Mucosa of descending colon (tissue), 3 donors: ENCODE measurements around the gene GOLGA6A. TPM values are rescaled to one million over a fixed set of nuclear protein-coding genes. Genes with fewer than 3 reads are reported as not detected.

Source experiments
- ATAC-seq: fragments of 200-7000 bp; cut with Tn5 transposase; one replicate; pipeline ENCODE4 v1.9.1; 2020; ENCODE audit warnings: mild to moderate bottlenecking, moderate library complexity
- DNase-seq, 3 donors: peaks; one replicate each; pipeline ENCODE4 v3.0.0-alpha.2; 2020
- H3K36me3 ChIP-seq: fragments of 200-600 bp; one replicate; pipeline ENCODE4 v1.8.0; 2021; ENCODE audit warnings: low read depth, mild to moderate bottlenecking
- H3K4me1 ChIP-seq: fragments of 200-600 bp; one replicate; pipeline ENCODE4 v1.8.0; 2021; ENCODE audit warnings: low read depth, mild to moderate bottlenecking
- H3K4me3 ChIP-seq: fragments of 200-600 bp; one replicate; pipeline ENCODE4 v1.8.0; 2021; ENCODE audit warnings: mild to moderate bottlenecking
- H3K9me3 ChIP-seq: fragments of 200-600 bp; one replicate; pipeline ENCODE4 v1.8.0; 2021; ENCODE audit warnings: mild to moderate bottlenecking
- intact Hi-C, 2 donors: fragments of 100-400 bp; cut with DNase I in 1 of 2; cut with micrococcal nuclease in 1 of 2; formaldehyde crosslinking; loops; one replicate each; pipeline versions ENCODE4 v1.11.0 to v1.11.1; 2022; cut with DNase I, micrococcal nuclease
- total RNA-seq, 3 donors: library from RNA; stranded (reverse); fragmentation: NEBNext Ultra II Directional in 2 of 3; extraction: Animal tissue kit (Norgen Biotek cat#: 25700) in 2 of 3; gene quantifications; one replicate each; pipeline versions ENCODE4 v1.2.1 to v1.2.4, GENCODE V29; 2021 to 2023
- TF ChIP-seq, protein P1 (sequence below): fragments of 200-600 bp; IDR thresholded peaks from one replicate; pipeline ENCODE4 v1.8.0; 2022; ENCODE audit warnings: antibody characterized with exemption, mild to moderate bottlenecking
- donor health status: DM: no; HTN: no; CAD: no; lungs with moderate emphysema.
- donor health status: DM: no; HTN: no; CAD: no.
- donor health status: DM: no; HTN: yes; CAD: no.

GOLGA6A gene
- total RNA-seq, 3 donors from 2014 or later = not detected

DNA sequence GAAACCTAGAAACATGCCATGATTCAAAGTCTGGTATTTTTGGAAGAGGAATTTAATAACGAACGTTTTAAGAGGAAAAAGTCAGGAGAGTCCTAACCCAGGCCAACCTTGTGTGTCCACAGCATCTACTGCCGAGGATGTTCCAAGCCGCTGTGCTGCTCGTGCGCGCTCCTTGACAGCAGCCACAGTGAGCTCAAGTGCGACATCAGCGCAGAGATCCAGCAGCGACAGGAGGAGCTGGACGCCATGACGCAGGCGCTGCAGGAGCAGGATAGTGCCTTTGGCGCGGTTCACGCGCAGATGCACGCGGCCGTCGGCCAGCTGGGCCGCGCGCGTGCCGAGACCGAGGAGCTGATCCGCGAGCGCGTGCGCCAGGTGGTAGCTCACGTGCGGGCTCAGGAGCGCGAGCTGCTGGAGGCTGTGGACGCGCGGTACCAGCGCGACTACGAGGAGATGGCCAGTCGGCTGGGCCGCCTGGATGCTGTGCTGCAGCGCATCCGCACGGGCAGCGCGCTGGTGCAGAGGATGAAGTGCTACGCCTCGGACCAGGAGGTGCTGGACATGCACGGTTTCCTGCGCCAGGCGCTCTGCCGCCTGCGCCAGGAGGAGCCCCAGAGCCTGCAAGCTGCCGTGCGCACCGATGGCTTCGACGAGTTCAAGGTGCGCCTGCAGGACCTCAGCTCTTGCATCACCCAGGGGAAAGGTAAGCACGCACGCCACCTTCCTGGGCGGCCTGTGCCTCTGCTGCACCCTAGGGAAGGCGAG lies 59.5 kb downstream of the GOLGA6A start:
- H3K4me3 ChIP-seq = no peak overlapping the region
- no peaks in the 10 kb centered on the region for H3K4me1 ChIP-seq
- no peaks in the 10 kb centered on the region for H3K9me3 ChIP-seq
- ATAC-seq = no peak
- DNase-seq = no peak
- TF ChIP-seq, protein P1, sequence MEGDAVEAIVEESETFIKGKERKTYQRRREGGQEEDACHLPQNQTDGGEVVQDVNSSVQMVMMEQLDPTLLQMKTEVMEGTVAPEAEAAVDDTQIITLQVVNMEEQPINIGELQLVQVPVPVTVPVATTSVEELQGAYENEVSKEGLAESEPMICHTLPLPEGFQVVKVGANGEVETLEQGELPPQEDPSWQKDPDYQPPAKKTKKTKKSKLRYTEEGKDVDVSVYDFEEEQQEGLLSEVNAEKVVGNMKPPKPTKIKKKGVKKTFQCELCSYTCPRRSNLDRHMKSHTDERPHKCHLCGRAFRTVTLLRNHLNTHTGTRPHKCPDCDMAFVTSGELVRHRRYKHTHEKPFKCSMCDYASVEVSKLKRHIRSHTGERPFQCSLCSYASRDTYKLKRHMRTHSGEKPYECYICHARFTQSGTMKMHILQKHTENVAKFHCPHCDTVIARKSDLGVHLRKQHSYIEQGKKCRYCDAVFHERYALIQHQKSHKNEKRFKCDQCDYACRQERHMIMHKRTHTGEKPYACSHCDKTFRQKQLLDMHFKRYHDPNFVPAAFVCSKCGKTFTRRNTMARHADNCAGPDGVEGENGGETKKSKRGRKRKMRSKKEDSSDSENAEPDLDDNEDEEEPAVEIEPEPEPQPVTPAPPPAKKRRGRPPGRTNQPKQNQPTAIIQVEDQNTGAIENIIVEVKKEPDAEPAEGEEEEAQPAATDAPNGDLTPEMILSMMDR = no peak
- H3K36me3 ChIP-seq = no peaks in the 10 kb centered on the region
- intact Hi-C loops = no loop called here

Other genes with a start within 250 kb of the GOLGA6A start
- not detected for gene TBC1D21, start 209.0 kb downstream of the GOLGA6A start, total RNA-seq
- 1 to 10 TPM in 2 of 3 donors, under 1 TPM in 1; 0.87 to 7.9 (median 5.1) TPM for gene LOXL1, start 156.1 kb downstream of the GOLGA6A start, total RNA-seq
- 10 to 100 TPM; 11.5 to 13.4 (median 12.4) TPM for gene STOML1, start 90.3 kb downstream of the GOLGA6A start, total RNA-seq
- 10 to 100 TPM; 27.6 to 52.2 (median 35.6) TPM for gene PML, start 87.8 kb downstream of the GOLGA6A start, total RNA-seq
- gene ISLR2, start 48.0 kb upstream of the GOLGA6A start, total RNA-seq = 1 to 10 TPM in 2 of 3 donors, under 1 TPM in 1; 0.38 to 1.7 (median 1.1) TPM
- gene ISLR, start 91.2 kb upstream of the GOLGA6A start, total RNA-seq = 10 to 100 TPM in 1 of 3 donors, 1 to 10 TPM in 2; 4.9 to 29.9 (median 7.4) TPM
- under 1 TPM in 1 of 3 donors, not detected in 2; 0.35 TPM for gene STRA6, start 120.2 kb upstream of the GOLGA6A start, total RNA-seq
- under 1 TPM in 1 of 3 donors, not detected in 2; 0.22 TPM for gene CCDC33, start 153.8 kb upstream of the GOLGA6A start, total RNA-seq